ENCODE results near the gene SH3RF3. TPM values are rescaled to one million over a fixed set of nuclear protein-coding genes. Genes with fewer than 3 reads are reported as not detected.

The SH3RF3 gene
- total RNA-seq, 2 donors from 2014 or later: 1.3 to 2.7 TPM

DNA sequence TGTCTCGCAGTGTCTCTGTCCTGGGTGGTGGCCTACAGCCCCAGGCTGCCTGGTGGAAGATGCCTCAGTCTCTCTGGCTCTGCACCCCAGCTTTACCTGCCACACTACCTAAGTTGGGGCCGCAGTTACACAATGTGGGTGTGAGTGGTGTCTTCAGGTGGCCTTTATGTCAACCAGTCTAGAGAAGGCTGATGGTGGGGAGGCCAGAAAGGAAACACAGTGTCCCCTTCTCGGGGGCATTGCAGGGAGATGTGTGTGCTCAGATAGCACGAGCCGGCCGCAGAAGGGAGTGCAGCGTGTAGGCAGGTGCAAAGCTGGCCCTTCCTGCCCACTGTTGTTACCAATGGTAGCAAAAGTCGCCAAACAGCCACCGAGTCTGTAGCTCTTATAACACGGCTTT is 216.1 kb downstream of the SH3RF3 start:
- ATAC-seq: no peak
- DNase-seq: no peak
- intact Hi-C loops (cut with DNase I, micrococcal nuclease): no loop called here

DNA sequence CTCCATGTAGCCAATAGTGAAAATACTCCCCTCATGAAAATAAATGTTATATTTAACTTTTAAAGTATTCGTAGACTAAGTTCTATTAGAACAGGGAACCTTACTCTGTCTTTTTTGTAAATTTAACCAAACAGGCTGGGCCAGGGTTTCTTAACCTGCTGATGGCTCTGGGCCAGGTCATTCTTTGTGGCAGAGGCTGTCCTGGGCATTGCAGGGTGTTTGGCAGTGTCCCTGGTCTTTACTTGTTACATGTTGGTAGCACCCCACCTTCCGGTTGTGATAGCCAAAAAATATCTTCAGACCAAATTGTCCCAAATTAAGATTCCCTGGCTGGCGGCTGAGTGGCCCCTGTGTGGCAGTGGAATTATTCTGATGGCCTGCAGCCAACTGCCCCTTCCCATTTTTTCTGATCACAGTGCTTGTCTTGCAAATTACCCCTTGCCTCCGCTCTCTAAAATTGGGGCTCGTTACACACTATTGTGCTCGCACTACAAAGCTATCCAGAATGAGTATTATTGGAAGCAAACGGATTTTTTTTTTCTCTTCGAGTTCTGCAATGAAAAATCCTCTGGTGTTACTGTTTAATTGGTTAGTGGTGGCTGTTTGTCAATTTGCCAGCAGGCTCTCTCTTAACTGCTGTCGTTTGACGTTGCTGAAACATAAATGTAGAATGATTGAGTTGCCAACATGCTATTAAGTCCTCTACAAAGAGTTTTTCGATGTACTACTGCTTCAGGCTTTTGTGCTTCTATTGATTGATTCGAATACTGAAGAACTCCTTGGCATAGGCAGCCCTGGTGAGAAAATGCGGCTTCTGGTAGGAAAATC is 216.9 kb downstream of the SH3RF3 start:
- no peak for ATAC-seq
- intact Hi-C loops (cut with DNase I, micrococcal nuclease): no loop called here

DNA sequence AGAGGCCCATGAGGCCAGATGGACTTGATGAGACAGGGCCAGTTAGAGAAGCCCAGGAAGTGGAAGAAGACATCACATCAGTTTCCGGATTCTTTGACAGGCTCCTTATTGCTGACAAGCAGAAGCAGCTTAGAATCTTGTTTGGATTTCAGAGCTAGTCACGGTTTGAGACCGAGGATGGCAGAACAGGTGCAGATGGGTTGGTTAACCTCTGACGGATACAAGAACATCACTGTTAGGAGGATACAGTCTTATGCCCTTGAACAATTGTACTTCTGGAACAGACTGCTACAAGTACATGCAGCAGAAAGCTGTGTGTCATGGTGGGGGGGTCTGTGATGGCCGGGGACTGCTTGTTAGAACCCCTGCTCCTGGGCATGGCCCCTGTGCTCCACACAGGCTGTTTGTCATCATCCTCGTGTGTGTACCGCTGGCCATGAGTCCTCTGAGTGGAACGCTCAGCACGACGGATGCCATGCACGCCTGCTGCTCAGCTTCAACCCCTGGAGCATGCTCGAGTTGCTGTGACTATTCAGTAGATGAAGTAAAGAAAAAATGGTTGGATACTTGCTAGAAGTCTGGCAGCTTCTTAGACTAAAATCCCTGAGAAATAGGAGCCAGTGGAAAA is 217.7 kb downstream of the SH3RF3 start:
- intact Hi-C loops (cut with DNase I, micrococcal nuclease): no loop called here
- no peak for DNase-seq
- ATAC-seq: no peak

More for the DNA sequence above, 216.9 kb downstream of the SH3RF3 start:
- DNase-seq: no peak

DNA sequence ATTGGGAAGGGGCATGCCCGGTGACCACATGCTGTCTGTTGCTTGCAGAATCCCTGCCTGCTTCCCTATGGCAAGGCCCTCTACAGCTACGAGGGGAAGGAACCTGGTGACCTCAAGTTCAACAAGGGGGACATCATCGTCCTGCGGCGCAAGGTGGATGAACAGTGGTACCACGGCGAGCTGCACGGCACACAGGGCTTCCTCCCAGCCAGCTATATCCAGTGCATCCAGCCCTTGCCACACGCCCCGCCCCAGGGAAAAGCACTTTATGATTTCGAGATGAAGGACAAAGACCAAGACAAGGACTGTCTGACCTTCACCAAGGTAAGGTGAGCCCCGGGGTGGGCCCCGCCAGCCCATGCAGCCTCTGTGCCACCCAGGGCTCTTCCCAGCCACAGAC is 218.6 kb downstream of the SH3RF3 start:
- intact Hi-C loops (cut with DNase I, micrococcal nuclease): no loop called here
- DNase-seq (no peak), ATAC-seq (no peak)

DNA sequence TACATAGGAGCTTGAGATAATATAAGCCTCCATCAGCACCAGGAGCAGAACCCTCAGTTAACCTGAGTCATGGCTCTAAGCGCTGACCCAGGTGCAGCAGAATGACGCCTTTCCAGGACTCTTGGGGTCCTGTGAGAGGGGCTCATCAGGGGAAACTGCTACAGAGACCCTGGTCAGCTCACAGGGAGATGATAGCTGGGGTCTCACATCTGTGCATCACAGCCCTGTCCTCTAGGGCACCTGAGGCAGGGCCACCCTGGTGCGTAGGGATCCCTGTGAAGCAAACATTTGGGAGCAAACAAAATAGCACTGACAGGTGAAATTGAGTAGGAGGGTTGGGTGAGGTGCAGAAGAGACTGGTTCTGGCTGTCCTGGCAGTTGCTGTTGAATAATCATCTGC is 219.2 kb downstream of the SH3RF3 start:
- intact Hi-C loops (cut with DNase I, micrococcal nuclease): no loop called here
- DNase-seq: no peak
- no peak for ATAC-seq

DNA sequence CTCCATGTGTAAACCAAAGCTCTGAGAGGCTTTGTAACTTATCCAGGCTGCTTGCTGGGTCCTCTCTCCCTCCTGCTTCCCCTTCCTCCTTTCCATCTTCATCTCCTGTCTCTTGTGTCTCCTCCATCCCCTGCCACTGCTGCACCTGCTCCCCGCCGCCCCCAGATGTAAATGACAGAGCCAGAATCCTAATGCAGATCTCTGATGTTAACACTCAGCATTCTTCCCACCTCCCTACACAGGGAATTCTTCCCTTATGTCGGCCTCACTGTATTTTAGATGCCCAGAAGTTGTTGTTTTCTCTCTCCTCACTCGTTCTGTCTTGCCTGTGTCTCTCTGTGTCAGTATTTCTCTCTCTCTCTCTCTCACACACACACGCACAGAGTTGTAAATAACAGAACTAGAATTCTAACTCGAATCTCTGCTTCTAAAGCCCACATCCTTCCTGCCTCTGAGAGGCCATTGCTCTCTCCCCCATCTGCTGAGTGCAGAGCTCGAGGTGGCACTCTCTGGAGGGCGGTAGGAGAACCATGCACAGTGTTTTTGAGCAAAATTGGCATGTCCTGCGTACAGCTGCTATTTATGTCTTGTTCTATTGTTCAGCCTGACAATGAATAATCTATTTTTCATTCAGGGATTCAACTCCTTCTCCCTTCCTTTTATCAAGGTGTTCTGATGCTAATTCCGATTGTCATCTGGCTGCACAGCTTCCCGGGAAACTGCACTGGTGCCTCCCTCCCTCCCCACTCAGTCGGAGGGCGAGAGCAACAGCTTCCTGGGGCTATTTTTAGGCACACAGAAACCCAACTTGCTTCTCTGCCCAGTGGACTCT is 219.9 kb downstream of the SH3RF3 start:
- intact Hi-C loops (cut with DNase I, micrococcal nuclease): no loop called here
- DNase-seq: no peak
- ATAC-seq: no peak

DNA sequence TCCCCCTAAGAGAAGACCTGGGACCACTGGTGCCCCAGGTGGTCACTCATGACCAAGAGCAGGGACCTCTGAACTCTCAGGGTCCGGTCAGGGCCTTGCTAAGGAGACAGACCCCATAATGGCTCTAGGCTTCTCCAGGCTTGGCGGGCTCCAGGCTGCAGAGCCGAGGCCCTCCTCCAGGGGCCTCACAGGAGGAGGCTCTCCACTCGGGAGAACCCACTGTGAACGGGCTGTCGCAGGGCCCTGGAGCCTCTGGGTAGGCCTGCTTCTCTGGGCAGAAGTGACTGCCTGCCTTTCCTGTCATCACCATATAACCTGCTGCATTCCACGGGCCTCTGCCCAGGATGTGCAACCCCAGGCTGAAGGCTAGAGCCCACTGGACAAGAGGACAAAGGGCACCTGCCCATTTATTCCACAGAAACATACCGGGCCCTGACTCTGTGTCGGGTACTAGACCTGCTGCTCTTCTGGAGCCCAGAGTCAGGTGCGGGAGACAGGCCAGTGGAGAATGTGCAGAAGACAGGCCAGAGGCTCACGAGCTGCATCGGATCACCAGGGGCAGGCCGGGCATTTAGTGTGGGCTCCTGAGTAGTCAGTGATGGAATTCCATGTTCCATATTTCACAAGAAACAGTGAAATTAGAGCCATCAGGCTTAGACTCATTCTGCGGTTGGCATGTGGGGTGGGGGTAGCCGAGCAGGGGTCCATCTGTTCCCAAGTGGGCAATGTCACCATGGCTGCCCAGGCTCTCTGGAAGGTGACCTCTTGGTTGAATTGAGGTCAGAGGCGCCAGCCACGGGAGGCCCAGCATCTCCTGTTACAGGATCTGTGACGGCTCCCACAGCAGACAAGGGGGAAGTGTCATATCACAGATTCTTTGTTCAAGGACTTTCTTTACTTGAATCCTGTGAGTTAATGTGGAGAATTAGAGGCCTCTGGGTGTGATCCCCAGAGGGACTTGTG is 220.8 kb downstream of the SH3RF3 start:
- intact Hi-C loops (cut with DNase I, micrococcal nuclease): no loop called here
- no peak for DNase-seq
- ATAC-seq: no peak

DNA sequence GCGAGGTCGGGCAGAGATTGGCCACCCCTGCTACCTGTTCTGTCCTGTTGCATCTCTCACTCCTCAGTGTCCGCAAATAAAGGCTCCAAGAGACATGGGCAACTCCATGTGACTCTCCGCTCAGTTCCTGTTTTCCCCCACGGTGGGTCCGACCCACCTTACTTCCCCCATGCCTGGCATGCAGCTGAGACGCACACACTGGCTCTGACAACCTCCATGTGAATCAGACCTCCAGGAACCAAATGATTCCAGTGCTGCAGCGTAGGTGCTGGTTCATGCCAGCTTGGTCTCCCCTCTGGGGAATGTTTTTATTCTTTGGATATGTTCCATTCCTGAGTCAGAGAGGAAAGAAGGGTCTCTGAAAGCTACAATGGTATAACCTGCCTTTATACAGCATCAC is 221.5 kb downstream of the SH3RF3 start:
- intact Hi-C loops (cut with DNase I, micrococcal nuclease): no loop called here
- ATAC-seq (no peak), DNase-seq (no peak)

DNA sequence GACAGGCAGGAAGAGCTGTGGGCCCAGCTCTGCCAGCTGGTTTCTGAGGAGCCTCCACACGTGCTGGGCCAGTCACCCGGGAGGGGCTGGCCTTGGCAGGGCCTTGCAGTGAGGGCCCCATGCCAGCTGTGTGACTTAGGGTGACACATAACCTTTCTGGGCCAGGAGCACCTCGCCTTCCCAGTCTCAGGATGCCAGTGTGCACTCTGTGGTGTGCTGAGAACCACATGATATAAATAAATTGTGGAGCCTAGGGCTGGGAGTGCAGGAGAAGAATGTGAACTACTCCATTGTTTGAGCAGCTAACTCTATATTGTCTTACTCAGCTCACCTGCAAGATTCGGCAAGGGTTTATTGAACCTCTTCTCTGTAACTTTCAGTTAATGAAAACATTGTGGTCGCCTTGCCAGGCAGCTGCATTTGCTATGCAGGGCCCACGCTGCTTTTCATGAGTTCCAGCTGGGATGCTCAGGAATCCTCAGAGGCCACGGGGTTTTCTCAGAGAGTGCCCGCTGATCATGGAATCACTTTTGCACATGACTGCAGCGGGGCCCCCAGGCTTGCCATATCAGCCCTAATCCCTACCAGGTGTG is 222.3 kb downstream of the SH3RF3 start:
- DNase-seq (peak; percentile 32 to 50), ATAC-seq (peak; percentile 82)
- intact Hi-C loops (cut with DNase I, micrococcal nuclease): no loop called here

DNA sequence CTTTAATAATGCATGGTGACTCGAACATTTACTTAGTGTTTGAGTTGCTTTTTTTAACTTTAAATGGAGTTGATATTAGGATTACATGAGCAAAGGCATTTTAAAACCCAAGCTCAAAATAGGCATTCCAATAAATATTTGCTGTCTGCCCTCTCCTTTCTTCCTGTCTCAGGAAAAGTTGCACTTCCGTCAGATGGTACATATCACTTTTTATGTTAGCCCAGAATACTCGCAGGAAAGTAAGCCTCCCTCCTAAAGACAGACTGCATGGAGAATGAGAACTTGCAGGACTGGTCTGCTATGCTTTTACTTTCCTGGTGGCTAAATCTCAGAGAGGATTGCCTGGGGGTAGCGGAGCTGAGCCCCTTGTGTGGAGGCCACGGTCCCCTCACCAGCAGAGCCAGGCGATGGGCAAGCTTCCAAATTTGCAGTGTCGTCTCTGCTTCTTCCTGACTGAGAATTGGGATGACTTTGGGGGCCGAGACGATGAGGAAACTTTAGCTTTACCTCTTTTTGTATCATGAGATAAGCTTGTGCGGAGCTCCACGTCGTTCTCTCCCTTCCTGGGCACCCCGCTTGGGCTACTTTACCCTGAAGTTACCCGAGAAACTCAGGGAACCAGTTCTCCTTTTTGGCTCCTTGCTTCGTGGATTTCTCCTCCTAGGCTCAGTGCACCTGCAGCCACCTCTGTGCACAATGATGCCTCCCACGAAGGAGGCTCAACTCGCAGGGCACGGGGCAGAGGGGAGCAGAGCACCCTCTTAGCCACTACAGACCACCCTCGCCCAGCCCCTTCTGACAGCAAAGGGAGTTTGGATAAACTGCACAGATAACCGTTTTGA is 223.3 kb downstream of the SH3RF3 start:
- ATAC-seq (no peak), DNase-seq (no peak)
- intact Hi-C loops (cut with DNase I, micrococcal nuclease): no loop called here

DNA sequence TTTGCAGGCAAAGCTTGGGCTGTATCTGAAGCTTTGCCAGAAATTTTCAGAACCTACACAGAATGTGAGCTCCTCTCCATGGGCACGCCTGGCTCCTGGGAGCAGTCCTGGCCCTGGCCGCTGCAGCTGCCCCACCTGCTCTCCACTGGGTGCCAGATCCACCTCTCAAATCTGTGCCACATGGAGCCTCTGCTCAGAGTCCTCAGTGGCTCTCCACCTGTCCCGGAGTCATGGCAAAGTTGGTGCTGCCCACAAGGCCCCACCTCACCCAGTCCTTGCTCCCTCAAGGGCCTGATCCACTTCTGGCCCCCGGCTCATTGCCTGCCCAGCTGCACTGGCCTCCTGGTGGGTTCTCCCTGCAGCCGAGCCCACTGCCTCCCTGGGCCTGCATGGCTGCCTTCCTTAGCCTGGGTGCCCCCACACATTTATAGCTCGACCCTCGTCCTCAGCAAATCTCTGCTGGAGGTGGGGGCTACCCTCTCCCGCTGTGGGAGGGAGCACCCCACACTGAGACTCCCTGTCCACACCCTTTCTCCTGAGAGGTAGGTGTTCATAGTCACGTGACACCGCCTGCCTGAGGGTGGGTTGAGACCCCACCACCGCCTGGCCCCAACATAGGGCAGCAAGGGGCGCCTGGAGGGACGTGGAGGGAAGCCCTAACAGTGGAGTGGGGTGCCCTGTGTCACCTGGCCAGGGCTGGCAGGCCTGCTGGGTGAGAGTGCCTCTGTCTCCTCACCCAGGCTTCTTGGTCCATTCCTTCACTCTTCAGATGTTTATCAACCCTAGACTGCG is 224.1 kb downstream of the SH3RF3 start:
- DNase-seq: no peak
- ATAC-seq: no peak
- intact Hi-C loops (cut with DNase I, micrococcal nuclease): no loop called here

DNA sequence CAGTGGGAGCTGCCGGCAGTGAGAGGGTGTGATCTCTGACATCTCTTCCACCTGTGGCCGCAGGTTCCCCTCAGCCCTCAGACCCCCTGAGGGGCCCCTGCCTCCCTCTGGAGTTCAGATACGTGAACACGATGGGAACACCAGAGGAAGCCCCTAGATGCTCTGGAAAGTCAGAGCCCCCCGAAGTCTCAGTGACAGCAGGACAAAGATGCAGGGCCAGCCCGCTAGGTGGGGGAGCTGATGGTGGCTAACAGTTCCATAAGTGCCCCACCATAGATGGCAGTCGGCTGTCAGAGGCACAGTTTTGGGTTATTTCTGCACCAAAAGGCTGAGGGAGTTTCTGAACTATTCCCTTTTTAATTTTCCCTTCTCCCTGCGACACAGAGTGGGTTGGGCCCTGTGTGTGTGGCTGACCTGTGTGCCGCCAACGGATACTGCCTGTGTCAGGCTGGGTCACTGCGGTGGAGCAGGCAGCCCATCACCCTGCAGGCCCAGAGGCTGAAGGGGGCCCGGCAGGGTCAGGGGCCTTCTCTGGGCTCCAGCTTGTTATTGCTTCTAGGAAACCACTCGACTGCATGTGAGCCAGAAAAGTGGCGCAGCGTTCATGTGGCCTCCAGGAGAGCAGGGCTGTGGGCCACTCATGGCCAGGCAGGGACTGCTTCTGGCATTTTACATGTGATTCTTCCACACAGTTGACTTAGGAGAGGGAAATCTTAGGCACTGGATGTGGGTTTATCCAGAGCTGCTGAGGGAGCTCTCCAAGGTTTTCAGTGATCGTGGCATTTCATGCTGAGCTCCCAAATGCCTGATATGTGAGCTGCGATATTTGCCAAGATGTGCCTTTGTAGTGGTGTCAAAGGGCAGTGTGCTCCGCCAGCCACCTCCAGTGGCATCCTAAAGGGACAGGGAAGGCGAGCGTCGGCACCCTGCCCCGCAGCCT is 225.1 kb downstream of the SH3RF3 start:
- intact Hi-C loops (cut with DNase I, micrococcal nuclease): no loop called here
- ATAC-seq: no peak
- DNase-seq: no peak

DNA sequence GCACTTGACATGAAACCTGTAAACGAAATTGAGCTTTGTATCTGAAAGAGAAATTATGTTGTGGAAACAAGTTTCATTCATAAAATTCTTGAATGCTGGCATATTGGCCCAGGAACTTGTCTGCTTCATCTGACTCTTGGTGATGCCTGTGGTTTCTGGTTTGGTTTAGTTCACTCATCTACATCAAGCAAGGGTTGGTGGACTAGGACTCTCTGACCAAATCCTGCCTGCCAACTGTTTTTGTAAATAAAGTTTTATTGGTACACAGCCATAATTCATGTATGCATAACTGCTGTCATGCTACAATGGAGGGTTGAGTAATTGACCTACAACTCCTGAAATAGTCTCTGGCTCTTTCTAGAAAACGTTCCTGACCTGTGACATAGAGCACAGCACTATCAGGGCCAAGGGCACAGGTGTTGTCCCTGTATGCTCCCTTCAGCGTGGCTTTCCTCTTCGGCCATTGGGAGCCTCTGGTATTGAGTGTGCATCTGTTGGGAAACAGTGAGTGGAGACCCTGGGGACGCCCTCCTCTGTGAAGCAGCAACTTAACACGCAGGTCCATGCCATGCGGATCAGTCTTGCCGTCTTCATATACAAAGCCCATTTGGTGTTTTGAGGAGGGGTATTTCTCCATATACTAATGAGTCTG is 226.3 kb downstream of the SH3RF3 start:
- intact Hi-C loops (cut with DNase I, micrococcal nuclease): no loop called here
- no peak for ATAC-seq

DNA sequence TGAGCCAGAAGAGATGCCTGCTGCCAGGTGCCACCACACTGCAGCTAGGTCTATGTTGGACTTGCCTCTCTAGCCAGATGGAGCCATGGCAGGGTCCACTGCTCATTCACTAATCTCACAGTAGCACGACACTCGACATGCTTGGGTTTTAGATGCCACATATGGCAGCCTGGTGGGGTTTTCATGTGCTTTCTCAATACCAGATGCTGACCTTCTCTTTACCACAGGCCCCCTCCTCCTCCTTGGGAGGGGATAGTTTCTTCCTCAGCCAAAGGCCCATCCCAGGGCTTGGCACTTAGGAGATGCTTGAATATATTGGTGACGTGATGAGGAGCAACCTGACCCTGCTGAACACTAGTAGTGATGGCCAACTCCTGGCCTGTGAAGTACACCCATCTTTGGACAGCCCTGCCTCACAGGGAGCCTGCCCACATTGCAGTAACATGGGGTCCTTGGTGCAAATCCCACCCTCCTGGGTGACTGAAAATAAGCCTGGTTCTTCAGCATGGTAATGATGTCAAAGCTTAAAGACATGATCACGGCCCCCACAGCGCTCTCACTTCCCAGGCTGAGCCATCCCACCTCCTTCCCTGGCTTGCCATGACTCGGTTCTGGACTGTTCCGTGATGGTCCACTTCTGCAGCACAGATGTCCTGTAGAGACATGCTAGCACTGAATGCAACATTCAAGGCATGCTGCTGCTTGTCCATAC is 227.5 kb downstream of the SH3RF3 start:
- no peak for DNase-seq
- intact Hi-C loops (cut with DNase I, micrococcal nuclease): no loop called here
- no peak for ATAC-seq

More for the DNA sequence above, 226.3 kb downstream of the SH3RF3 start:
- DNase-seq: no peak

DNA sequence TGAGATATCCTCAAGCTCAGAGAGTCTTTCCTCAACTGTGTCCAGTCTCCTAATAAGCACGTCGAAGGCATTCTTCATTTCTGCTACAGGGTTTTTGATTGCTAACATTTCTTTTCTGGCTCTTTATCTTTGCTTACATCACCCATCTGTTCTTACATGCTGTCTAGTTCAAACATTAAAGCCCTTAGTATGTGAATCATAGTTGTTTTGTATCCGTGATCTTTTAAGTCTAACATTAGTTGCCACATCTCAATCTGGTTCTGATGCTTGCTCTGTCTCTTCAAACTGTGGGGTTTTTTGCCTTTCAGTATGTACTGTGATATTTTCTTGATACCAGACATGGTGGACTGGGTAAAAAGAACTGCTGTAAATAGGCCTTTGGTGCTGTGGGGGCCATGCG is 235.2 kb downstream of the SH3RF3 start:
- ATAC-seq (no peak), DNase-seq (no peak)
- intact Hi-C loops (cut with DNase I, micrococcal nuclease): no loop called here

Measured in left colon (tissue), 2 donors.